ENCODE results near the gene GLRX3.

GRCh38 chr10:130111852-130112180, 24.4 kb upstream of the GLRX3 start:
- no peak for TF ChIP-seq SIN3A (IDR thresholded peaks at IDR 0.05; ENCODE audit: borderline replicate concordance, low read depth, low read length)
- TF ChIP-seq RCOR1 (IDR thresholded peaks at IDR 0.05; ENCODE audit: low read length): no peak
- TF ChIP-seq CTCF (IDR thresholded peaks at IDR 0.05): no peak
- no peak for TF ChIP-seq NRF1 (IDR thresholded peaks at IDR 0.05; ENCODE audit: low read depth, low read length)
